ENCODE measurements around the gene SGPP2.
"Not testable (repeated sequence)": the region's sequence is repeated elsewhere in the genome, so short reads cannot be mapped to it uniquely, and the experiment has no call there.

The SGPP2 gene

GRCh38 chr2:222535477-222535876 lies 111.1 kb downstream of the SGPP2 start:
- DNase-seq = no peak

GRCh38 chr2:222538535-222538934 lies 114.2 kb downstream of the SGPP2 start:
- DNase-seq = no peak

GRCh38 chr2:222544661-222545060 lies 120.3 kb downstream of the SGPP2 start:
- no peak for DNase-seq

GRCh38 chr2:222545823-222546795 lies 121.8 kb downstream of the SGPP2 start:
- no peak for DNase-seq

GRCh38 chr2:222547083-222547482 lies 122.7 kb downstream of the SGPP2 start:
- no peak for DNase-seq

- DNase-seq = no peak
Observed at GRCh38 chr2:222548992-222549391, 124.6 kb downstream of the SGPP2 start.

GRCh38 chr2:222554517-222554916 lies 130.2 kb downstream of the SGPP2 start:
- DNase-seq = no peak

- no peak for DNase-seq
Observed at GRCh38 chr2:222561151-222561550, 136.8 kb downstream of the SGPP2 start.

- DNase-seq = peak in 1 of 2 donors; percentile 23
Observed at GRCh38 chr2:222561817-222562645, 137.7 kb downstream of the SGPP2 start.

- no peak for DNase-seq
Observed at GRCh38 chr2:222563106-222563718, 138.9 kb downstream of the SGPP2 start.

- no peak for DNase-seq
Observed at GRCh38 chr2:222563936-222564335, 139.6 kb downstream of the SGPP2 start.

GRCh38 chr2:222566229-222566628 lies 141.9 kb downstream of the SGPP2 start:
- no peak for DNase-seq

- DNase-seq = no peak
Observed at GRCh38 chr2:222568865-222569264, 144.5 kb downstream of the SGPP2 start.

- no peak for DNase-seq
Observed at GRCh38 chr2:222569826-222570225, 145.5 kb downstream of the SGPP2 start.

- DNase-seq = no peak
Observed at GRCh38 chr2:222572264-222572721, 147.9 kb downstream of the SGPP2 start.

GRCh38 chr2:222572751-222573174 lies 148.4 kb downstream of the SGPP2 start:
- DNase-seq = no peak

GRCh38 chr2:222575618-222576017 lies 151.3 kb downstream of the SGPP2 start:
- no peak for DNase-seq

- DNase-seq = no peak
Observed at GRCh38 chr2:222576171-222577081, 152.1 kb downstream of the SGPP2 start.

GRCh38 chr2:222577341-222577740 lies 153.0 kb downstream of the SGPP2 start:
- no peak for DNase-seq

GRCh38 chr2:222582928-222583327 lies 158.6 kb downstream of the SGPP2 start:
- no peak for DNase-seq

GRCh38 chr2:222584589-222584988 lies 160.2 kb downstream of the SGPP2 start:
- not testable (repeated sequence) for DNase-seq

GRCh38 chr2:222591661-222592060 lies 167.3 kb downstream of the SGPP2 start:
- DNase-seq = no peak

Measured in stimulated activated CD4-positive, alpha-beta T cell treated with anti-CD3 and anti-CD28 coated beads, Interleukin-2, amount 100 ng/mL, for 24 hours (primary cell).